DND-41 (cell line): ENCODE measurements around the gene ABCG4.

Source experiments
- ATAC-seq: fragments of 200-7000 bp; cut with Tn5 transposase; 3 replicates; pipeline ENCODE4 v1.9.1; 2021; ENCODE audit warnings: low read depth; ENCODE audit not compliant: insufficient read depth
- DNase-seq: peaks from one replicate; pipeline ENCODE4 v3.0.0-alpha.2; 2020
- H2AFZ ChIP-seq: 2 replicates; pipeline ENCODE4 v1.6.0; 2012; ENCODE audit warnings: low read depth, low read length
- H3K27ac ChIP-seq: 2 replicates; pipeline ENCODE4 v1.5.1; 2012; ENCODE audit warnings: low read length, inconsistent platforms
- H3K27me3 ChIP-seq: fragments of 200-600 bp; sonication (generic); 2 replicates; pipeline ENCODE4 v1.6.0; 2012; ENCODE audit warnings: low read length, mild to moderate bottlenecking, inconsistent platforms; ENCODE audit not compliant: insufficient read depth, poor library complexity
- H3K36me3 ChIP-seq: 2 replicates; pipeline ENCODE4 v1.5.1; 2012; ENCODE audit warnings: low read length, inconsistent platforms; ENCODE audit not compliant: insufficient read depth
- H3K4me1 ChIP-seq: 2 replicates; pipeline ENCODE4 v1.5.1; 2012; ENCODE audit warnings: mild to moderate bottlenecking, low read length; ENCODE audit not compliant: insufficient read depth
- H3K4me2 ChIP-seq: 2 replicates; pipeline ENCODE4 v1.6.0; 2012; ENCODE audit warnings: mild to moderate bottlenecking, moderate library complexity, low read length, inconsistent platforms; ENCODE audit not compliant: insufficient read depth
- H3K4me3 ChIP-seq, 2 experiments: fragments of 200-600 bp in 1 of 2; shearing (Covaris generic) in 1 of 2; 2 replicates each; pipeline ENCODE4 v1.5.1; 2012 to 2016; ENCODE audit warnings: inconsistent platforms in 2 of 2, low read length in 2 of 2, mild to moderate bottlenecking in 2 of 2, low read depth in 1 of 2, moderate library complexity in 1 of 2
- H3K79me2 ChIP-seq: 2 replicates; pipeline ENCODE4 v1.6.0; 2012; ENCODE audit warnings: low read length, inconsistent platforms; ENCODE audit not compliant: insufficient read depth
- H3K9ac ChIP-seq: 2 replicates; pipeline ENCODE4 v1.6.0; 2012; ENCODE audit warnings: low read depth, mild to moderate bottlenecking, inconsistent platforms, low read length, moderate library complexity
- H3K9me3 ChIP-seq: 2 replicates; pipeline ENCODE4 v1.5.1; 2012; ENCODE audit warnings: low read length, moderate library complexity, mild to moderate bottlenecking, inconsistent platforms; ENCODE audit not compliant: insufficient read depth, severe bottlenecking
- H4K20me1 ChIP-seq: 2 replicates; pipeline ENCODE4 v1.6.0; 2012; ENCODE audit warnings: low read length; ENCODE audit not compliant: insufficient read depth
- CTCF ChIP-seq: IDR thresholded peaks from 2 replicates; pipeline ENCODE4 v1.5.1; 2012; ENCODE audit warnings: borderline replicate concordance, low read length, moderate library complexity, mild to moderate bottlenecking; ENCODE audit not compliant: poor library complexity, severe bottlenecking; ENCODE audit errors: extremely low read depth
- EZH2 ChIP-seq: IDR thresholded peaks from 3 replicates; pipeline ENCODE4 v1.6.1; 2012; ENCODE audit warnings: borderline replicate concordance, low read depth, mild to moderate bottlenecking, moderate library complexity, low read length, inconsistent platforms; ENCODE audit not compliant: severe bottlenecking

The ABCG4 gene

GRCh38 chr11:119157063-119157462 lies 8.2 kb downstream of the ABCG4 start:
- no peak overlapping the region for H2AFZ ChIP-seq
- ATAC-seq (no peak), DNase-seq (no peak)
- no peak overlapping the region for H3K27ac ChIP-seq
- H3K36me3 ChIP-seq = no peaks in the 10 kb centered on the region
- no peaks in the 10 kb centered on the region for H3K4me1 ChIP-seq
- H3K9ac ChIP-seq = no peak overlapping the region
- 0 out of 2 replicates have a peak, but pooled peaks cover 5% of the 10 kb centered on the region for H4K20me1 ChIP-seq
- H3K79me2 ChIP-seq = no peaks in the 10 kb centered on the region
- H3K4me3 ChIP-seq = no peak overlapping the region
- no peak overlapping the region for H3K4me2 ChIP-seq
- no peaks in the 10 kb centered on the region for H3K9me3 ChIP-seq
- TF ChIP-seq EZH2 (no peak), CTCF (no peak)
- peaks cover 21% of the 10 kb centered on the region for H3K27me3 ChIP-seq

GRCh38 chr11:119158467-119158866 lies 9.6 kb downstream of the ABCG4 start:
- Histone ChIP-seq H3K27me3 (peaks cover 11% of the 10 kb centered on the region), H3K9me3 (no peaks in the 10 kb centered on the region), H3K4me3 (no peak overlapping the region), H3K27ac (no peak overlapping the region), H3K4me1 (no peaks in the 10 kb centered on the region), H3K36me3 (no peaks in the 10 kb centered on the region), H3K79me2 (no peaks in the 10 kb centered on the region), H4K20me1 (0 out of 2 replicates have a peak, but pooled peaks cover 5% of the 10 kb centered on the region), H3K9ac (no peak overlapping the region), H2AFZ (no peak overlapping the region), H3K4me2 (no peak overlapping the region)
- TF ChIP-seq CTCF (no peak), EZH2 (no peak)
- DNase-seq (no peak), ATAC-seq (no peak)

- peaks cover 9% of the 10 kb centered on the region for H3K27me3 ChIP-seq
- TF ChIP-seq CTCF (no peak), EZH2 (no peak)
- H4K20me1 ChIP-seq = 0 out of 2 replicates have a peak, but pooled peaks cover 5% of the 10 kb centered on the region
- H3K4me2 ChIP-seq = no peak overlapping the region
- H3K9me3 ChIP-seq = no peaks in the 10 kb centered on the region
- H3K27ac ChIP-seq = no peak overlapping the region
- no peaks in the 10 kb centered on the region for H3K79me2 ChIP-seq
- DNase-seq = no peak
- no peak for ATAC-seq
- no peaks in the 10 kb centered on the region for H3K4me1 ChIP-seq
- H2AFZ ChIP-seq = no peak overlapping the region
- H3K9ac ChIP-seq = no peak overlapping the region
- H3K4me3 ChIP-seq = no peak overlapping the region
- H3K36me3 ChIP-seq = no peaks in the 10 kb centered on the region
These were observed 11.3 kb downstream of the ABCG4 start for GRCh38 chr11:119160151-119160550.

GRCh38 chr11:119161871-119162270 lies 13.0 kb downstream of the ABCG4 start:
- no peaks in the 10 kb centered on the region for H3K36me3 ChIP-seq
- no peaks in the 10 kb centered on the region for H3K79me2 ChIP-seq
- H3K27ac ChIP-seq = no peak overlapping the region
- no peak overlapping the region for H3K9ac ChIP-seq
- H3K4me3 ChIP-seq = no peak overlapping the region
- no peaks in the 10 kb centered on the region for H3K4me1 ChIP-seq
- H4K20me1 ChIP-seq = 0 out of 2 replicates have a peak, but pooled peaks cover 3% of the 10 kb centered on the region
- H2AFZ ChIP-seq = no peak overlapping the region
- H3K27me3 ChIP-seq = peaks cover 3% of the 10 kb centered on the region
- no peak overlapping the region for H3K4me2 ChIP-seq
- ATAC-seq (no peak), DNase-seq (no peak)
- TF ChIP-seq EZH2 = no peak
- TF ChIP-seq CTCF = no peak
- H3K9me3 ChIP-seq = no peaks in the 10 kb centered on the region
